Measurements from ENCODE around the gene SLC35F1.
"Not testable (repeated sequence)": the region's sequence is repeated elsewhere in the genome, so short reads cannot be mapped to it uniquely, and the experiment has no call there.

Gene SLC35F1

DNA sequence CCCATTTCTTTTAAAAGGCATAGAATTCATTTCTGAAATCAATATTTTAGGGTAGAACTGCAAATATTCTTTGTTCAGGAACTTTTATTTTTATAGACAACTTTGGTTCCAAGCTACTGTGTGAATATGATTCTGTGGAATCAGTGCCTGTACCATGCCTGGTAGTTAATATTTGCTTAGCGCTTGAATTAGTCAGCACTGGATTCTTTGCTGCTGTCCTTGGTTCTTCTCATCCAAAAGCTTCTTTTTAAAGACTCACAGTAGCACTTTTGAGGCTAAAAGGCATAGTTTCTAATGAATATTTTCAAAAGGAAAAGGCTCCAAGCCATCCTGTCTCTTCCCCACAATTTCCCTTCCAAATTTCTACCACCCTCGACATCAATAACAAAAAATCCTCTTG is 109.5 kb downstream of the SLC35F1 start:
- no peak for DNase-seq

DNA sequence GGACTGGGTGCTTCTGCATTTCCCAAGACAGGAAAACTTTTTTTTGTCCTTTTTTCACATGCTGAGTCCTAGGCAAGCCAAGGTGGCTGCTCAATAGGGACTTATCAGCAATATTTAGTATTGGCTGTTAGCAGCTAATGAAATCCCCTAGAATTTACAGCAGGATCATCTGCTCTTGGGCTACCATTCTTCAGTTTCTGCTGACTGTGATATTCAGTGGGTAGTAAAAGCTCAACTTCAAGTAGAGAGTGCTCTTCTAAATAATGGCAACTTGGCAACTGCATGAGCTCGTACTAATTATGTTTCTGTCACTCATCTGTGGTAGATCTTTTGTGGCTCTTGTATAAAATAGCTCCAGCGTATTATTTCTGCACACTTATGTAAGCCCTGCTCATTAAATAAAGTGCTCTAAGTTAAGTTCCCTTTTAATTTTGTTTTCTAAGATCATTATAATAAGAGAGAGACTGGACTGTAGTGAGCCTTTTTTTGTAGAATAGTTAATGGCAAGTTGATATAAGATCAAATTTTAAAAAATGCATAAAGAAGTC is 110.3 kb downstream of the SLC35F1 start:
- no peak for DNase-seq

DNA sequence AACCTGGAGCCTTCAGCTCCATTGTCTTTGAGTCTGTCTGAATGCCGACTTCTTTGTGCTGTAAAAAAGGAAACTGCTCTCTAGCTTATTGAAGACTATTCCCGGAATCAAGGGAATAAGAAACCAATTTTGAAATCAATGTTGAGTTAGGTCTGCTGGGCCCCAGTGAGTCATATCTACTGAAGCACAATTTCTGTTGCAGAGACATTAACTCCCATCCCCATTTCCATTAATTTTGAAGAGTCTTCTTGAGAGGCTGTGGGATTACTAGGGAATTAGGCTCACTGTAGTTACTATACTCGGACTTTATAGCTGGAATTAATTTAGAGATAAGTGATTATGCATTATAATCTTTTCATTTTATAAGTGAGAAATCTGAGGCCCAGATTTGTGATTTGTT is 116.7 kb downstream of the SLC35F1 start:
- no peak for DNase-seq

GRCh38 chr6:118029967-118030366 is 122.9 kb downstream of the SLC35F1 start:
- DNase-seq = no peak

GRCh38 chr6:118037479-118037878 is 130.4 kb downstream of the SLC35F1 start:
- not testable (repeated sequence) for DNase-seq

DNA sequence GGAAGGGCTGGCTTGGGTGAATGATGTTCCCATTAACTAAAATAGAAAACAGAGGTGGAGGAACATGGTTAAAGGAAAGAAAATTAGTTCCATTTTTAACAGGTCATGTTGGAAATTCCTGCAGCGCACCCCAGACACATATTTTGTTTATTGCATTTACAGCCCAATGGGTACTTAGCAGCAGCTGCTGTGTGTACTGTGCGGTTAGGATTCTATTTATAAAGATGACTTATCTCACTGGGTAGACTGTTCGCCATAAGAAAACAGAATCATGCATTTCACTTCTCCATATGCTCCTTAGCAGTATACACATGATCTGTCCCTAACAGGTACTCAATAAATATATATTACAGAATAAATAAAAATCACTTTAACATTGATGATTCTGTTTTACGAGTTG is 135.8 kb downstream of the SLC35F1 start:
- no peak for DNase-seq

DNA sequence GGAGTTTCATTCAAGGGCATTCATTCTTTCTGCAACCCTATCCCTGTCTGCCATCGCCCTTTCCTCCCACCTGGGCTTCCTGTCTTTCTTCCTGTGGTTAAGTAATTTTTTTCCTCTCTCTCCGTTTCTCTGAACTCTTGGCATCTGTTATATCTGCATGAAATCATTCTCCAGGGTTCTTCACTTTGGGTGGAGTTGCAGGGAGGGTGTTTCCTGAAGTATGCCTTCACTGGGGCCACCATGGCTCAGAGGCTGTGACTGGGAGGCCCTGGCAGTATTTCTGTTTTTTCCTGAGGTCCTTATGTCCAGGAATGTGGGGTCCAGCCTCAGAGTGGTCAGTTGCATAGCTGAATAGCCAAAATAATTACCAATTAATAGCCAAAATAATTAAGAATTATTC is 137.2 kb downstream of the SLC35F1 start:
- DNase-seq = no peak

DNA sequence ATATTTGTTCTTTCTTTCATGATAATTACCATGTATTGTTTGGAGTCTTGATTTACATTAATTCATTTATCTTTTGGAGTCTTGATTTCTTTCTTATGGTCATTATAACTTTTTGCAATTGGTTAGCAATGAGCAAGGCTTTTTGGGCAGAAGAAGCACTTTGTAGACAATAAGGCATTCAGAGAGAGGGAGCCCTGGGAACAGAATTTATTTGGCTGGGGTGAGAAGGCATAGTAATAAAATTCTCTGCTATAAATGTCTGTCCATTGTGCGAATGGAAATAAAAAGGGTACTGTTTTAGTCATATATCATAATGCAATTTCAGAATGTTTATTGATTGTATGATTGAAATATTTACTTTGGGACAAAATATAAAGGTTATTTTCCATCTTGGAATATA is 147.0 kb downstream of the SLC35F1 start:
- DNase-seq = no peak

DNA sequence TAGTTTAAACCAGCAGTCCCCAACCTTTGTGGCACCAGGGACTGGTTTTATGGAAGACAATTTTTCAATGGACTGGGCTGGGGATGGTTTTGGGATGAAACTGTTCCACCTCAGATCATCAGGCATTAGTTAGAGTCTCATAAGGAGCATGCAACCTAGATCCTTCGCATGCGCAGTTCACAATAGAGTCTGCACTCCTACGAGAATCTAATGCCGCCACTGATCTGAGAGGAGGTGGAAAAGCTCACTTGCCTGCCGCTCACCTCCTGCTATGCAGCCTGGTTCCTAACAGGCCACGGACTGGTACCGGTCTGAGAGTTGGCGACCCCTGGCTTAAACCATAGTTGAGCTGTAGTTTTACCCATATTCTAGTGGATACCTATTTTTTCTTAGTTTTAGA is 154.6 kb downstream of the SLC35F1 start:
- no peak for DNase-seq

GRCh38 chr6:118080547-118080946 is 173.5 kb downstream of the SLC35F1 start:
- DNase-seq = peak in 1 of 2 experiments; percentile 3

GRCh38 chr6:118083711-118084110 is 176.6 kb downstream of the SLC35F1 start:
- DNase-seq = no peak

DNA sequence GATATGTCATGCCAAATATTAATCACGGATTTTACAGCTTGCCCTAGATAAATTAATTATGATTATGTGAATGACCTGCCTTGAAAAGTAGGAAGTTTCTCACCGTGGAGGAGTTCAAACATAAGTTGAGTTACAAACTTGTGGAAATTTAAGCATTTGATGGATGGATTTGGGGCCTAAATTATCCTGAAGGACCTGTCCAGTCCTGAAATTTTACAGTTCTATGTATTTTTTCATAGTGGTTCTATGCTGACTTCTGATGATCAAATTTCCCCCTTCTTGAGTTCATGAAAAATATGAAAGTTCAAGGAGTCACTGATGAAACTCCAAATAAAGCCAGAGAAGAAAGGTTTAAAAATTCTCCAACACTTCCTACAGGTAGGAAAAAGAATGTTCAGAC is 178.6 kb downstream of the SLC35F1 start:
- DNase-seq = no peak

DNA sequence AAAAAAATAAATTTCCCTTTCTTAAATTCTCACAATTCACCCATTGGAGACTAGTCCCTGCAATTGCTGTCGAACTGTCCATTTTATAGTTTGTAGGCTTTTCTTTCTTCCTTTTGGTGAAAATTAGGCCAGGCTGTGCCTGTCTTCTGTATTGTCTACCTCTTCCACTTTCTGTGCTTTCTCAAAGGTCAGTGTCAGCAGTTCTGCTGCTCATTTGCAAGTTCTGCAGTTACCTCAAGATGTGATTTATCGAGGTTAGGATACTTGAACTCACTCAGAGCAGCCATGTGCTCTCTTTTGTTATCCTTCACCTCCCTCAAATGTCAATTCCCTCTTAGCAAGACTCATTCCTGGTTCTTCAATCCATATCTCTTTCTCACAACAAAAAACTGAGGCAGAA is 179.1 kb downstream of the SLC35F1 start:
- DNase-seq = no peak

GRCh38 chr6:118092086-118092485 is 185.0 kb downstream of the SLC35F1 start:
- DNase-seq = no peak

DNA sequence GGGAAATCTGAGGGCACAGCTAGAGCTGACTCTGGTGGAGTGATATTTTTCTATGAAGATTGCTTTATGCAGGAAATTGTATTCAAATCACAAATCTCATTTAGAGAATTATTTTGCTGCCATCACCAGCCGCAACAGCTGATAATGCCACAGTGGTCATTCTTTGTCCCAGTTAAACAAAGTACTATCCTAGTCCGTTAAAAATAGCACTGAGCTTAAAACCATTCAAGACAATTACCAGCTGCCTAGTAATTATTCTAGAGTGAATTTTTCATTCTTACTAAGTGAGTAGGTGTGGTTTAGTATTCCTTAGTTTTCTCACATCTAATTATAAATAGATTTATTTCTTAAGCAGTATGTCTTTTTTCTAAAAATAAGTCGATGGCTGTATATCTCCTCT is 190.5 kb downstream of the SLC35F1 start:
- DNase-seq = no peak

DNA sequence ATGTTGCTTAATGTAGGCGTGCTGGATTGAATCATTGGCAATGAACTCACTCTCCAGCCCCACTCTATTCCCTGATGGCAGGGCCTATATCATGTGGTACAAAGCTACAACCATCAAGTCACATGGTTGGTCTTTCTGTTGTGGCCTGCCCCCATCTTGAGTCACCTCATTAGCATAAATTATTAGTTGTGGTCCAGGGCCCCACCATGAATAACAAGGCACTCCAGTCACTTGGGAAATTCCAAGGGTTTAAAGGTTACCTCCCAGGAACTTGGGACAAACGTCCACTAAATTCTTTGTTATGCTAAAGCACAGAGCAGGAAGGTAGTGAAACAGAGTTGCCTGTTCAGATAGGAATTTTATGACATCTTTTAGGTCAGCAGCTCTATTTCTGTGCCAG is 193.7 kb downstream of the SLC35F1 start:
- DNase-seq = no peak

DNA sequence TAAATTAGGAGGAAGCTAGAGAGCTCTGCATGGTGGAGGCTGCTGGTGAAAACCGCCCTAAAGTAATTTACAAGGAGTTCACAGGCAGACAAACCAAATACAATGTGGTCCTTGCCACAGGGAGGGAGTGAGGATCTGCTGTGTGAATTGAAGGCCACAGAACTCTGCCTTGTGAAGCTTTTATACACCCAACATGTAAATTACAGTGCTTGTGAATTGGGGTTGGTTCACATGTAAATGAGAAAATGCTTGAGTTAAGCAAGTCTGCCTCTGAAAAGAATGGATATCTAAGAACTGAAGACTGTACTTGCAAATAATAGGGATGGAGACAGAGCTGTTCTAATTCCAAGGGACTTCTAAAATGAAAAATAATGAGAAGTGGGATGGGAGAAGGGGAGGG is 194.2 kb downstream of the SLC35F1 start:
- DNase-seq = no peak

GRCh38 chr6:118101831-118102345 is 194.8 kb downstream of the SLC35F1 start:
- no peak for DNase-seq

DNA sequence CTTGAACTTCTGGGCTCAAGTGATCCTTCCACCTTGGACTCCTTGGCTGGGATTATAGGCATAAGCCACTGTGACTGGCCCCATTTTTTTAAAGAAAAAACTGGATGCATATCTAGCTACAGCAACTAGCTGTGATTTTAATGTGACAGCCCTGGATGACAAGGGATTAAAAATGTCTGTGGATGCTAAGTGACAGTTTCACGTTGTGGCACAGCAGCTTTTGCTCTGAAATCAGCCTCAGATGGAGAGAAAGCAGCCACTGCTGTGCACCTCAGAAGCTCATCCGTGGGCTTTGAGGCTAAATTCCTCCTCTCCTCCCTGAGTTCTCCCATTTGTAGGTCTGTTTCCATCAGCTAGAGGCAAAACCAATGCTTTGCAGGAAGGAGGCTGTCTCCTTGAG is 195.3 kb downstream of the SLC35F1 start:
- no peak for DNase-seq

GRCh38 chr6:118103381-118104146 is 196.5 kb downstream of the SLC35F1 start:
- DNase-seq = no peak

DNA sequence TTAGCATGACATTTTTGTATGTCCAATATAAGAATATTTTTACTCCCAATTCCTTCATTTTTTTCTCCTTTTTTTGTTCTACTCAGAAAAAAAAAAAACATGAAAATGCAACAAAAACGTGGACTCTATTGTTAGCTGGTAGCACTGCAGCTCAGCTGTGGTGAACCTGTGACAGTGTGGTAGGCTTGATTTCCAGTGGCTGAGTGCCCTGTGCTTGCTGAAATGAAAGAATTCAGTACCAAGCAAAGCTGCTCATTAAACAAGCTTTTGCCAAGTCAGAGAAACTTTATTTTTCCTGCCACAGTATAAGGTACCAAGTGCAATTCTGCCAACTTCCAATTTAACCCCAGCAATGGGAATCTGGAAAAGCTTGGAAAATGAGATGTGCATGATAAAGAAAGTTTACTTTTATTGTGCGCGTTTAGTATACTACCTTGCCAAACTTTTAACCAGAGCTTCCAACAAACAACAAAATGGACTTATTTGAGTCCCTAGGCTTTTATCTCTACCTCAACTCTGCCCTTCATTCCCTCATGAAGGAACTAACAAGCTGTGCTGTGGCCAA is 215.2 kb downstream of the SLC35F1 start:
- no peak for DNase-seq

GRCh38 chr6:118122801-118123200 is 215.7 kb downstream of the SLC35F1 start:
- no peak for DNase-seq

DNA sequence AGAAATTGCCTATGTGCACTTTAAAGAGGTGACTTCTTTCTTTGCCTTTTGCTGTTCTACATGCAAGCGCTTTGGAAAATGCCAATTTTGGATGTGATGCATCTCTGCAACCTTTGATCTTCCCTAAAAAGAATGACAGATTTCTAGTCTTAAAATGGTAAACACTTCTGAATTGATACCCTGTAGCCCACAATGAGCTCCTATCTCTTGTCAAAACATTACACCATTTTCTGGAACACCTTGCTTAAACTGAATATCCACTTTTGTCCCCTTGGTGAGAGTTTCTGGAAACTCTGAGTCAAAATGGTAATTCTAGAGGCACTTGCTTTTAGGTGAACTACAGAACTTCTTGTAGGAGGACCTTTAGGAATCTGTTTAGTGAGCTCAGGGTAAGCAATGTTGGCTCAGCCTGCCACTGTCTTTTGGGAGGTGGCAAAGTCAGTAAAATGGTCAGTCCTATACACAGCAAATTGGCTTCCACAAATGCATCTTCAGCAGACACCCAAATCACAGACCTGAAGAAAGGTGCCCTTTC is 216.5 kb downstream of the SLC35F1 start:
- DNase-seq = no peak

DNA sequence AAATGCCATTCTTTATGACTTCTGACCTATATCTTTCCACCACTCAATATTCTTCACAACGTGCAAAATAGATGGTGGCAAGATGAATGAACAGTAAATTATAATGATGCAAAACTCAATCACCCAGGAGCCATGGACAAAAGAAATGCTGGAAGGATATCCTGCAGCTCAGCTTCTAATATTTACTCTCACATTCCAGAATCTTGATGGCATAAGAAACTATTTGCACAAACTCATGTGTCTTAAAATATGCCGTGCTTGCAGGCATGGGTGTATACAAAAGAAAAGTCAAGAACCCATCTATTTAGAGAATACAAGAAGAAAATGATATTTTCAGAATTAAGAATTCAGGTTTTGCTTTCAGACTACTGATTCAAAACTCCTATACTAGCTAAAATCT is 217.8 kb downstream of the SLC35F1 start:
- no peak for DNase-seq

All from SHP77 (cell line).